ENCODE measurements around the gene ETNK2. TPM values are rescaled to one million over a fixed set of nuclear protein-coding genes. Genes with fewer than 3 reads are reported as not detected.

The ETNK2 gene
- total and polyA plus RNA-seq, 2 of the 13 experiments (the other 11 are each of a cell fraction or from before 2014, with no cell fraction given) = 15.5 to 42.8 TPM

- TF ChIP-seq SRSF4 (IDR thresholded peaks at IDR 0.05; ENCODE audit: low read depth, low read length, poor library complexity, severe bottlenecking) (no peak), ZNF207 (IDR thresholded peaks at IDR 0.05; ENCODE audit: borderline replicate concordance) (no peak), HOXA9 (CRISPR knock-in tag; IDR thresholded peaks at IDR 0.05; ENCODE audit: borderline replicate concordance) (no peak), ATF5 (CRISPR knock-in tag; IDR thresholded peaks at IDR 0.05; ENCODE audit: low read depth) (no peak), CHD4 (IDR thresholded peaks at IDR 0.05; ENCODE audit: borderline replicate concordance, low read length) (0 out of 2 replicates have a peak, but pooled peaks have one; percentile 26), KDM3A (CRISPR knock-in tag; IDR thresholded peaks at IDR 0.05; ENCODE audit: low read depth) (peak; percentile 74; the same call in 1 of the 2 replicates), KDM5A (IDR thresholded peaks at IDR 0.05; ENCODE audit: borderline replicate concordance, low read length) (no peak; the same call in 1 of the 2 replicates), ZNF589 (CRISPR knock-in tag; conservative IDR thresholded peaks at IDR 0.05) (no peak), LRRFIP1 (CRISPR knock-in tag; conservative IDR thresholded peaks at IDR 0.05) (no peak), GZF1 (CRISPR knock-in tag; IDR thresholded peaks at IDR 0.05) (no peak), CEBPG (CRISPR knock-in tag; IDR thresholded peaks at IDR 0.05) (peak; percentile 98), ZNF773 (CRISPR knock-in tag; IDR thresholded peaks at IDR 0.05; ENCODE audit: borderline replicate concordance) (no peak), SSRP1 (CRISPR knock-in tag; IDR thresholded peaks at IDR 0.05) (no peak), FUBP1 (CRISPR knock-in tag; IDR thresholded peaks at IDR 0.05; ENCODE audit: borderline replicate concordance) (no peak), NR2F6 (IDR thresholded peaks at IDR 0.05) (peak; percentile 92), NR2F6 (CRISPR knock-in tag; IDR thresholded peaks at IDR 0.05) (peak; percentile 94), ZBTB33 (CRISPR knock-in tag; IDR thresholded peaks at IDR 0.05) (peak; percentile 65; the same call in 1 of the 2 replicates), ZNF616 (CRISPR knock-in tag; IDR thresholded peaks at IDR 0.05; ENCODE audit: low read depth) (no peak), ZNF768 (CRISPR knock-in tag; IDR thresholded peaks at IDR 0.05) (no peak), MEIS1 (CRISPR knock-in tag; IDR thresholded peaks at IDR 0.05; ENCODE audit: borderline replicate concordance) (peak; percentile 62; the same call in 1 of the 2 replicates), RNF219 (CRISPR knock-in tag; IDR thresholded peaks at IDR 0.05) (no peak), GABPA (IDR thresholded peaks at IDR 0.05; ENCODE audit: low read depth, low read length) (no peak), GABPA (CRISPR knock-in tag; IDR thresholded peaks at IDR 0.05; ENCODE audit: low read depth) (0 out of 2 replicates have a peak, but pooled peaks have one; percentile 18)
Observed at GRCh38 chr1:204145033-204145504, 6.8 kb downstream of the ETNK2 start (continued).
